Fibroblast of skin of right biceps (primary cell): ENCODE measurements around the gene CAMK2D.

Source experiments
- DNase-seq: peaks from one replicate; pipeline ENCODE4 v3.0.0-alpha.2; 2013

CAMK2D gene

DNA sequence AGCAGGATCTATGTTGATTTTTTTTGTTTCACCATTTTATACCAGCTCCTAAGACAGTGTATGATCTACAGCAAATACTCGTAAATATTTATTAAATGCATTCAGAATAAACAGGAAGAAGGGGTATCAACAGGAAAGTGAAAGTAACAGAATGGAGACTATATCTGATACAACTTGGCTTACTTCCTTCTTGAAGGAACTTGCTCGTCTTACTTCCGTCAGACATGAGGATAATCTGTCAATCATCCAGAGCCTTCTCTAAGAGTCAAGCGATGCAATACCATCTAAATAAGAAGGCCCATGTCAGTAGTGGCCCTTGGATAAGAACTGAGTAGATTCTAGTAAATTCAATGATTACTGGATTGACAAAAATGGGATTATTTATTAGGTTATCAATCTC is 84.2 kb downstream of the CAMK2D start:
- no peak for DNase-seq

DNA sequence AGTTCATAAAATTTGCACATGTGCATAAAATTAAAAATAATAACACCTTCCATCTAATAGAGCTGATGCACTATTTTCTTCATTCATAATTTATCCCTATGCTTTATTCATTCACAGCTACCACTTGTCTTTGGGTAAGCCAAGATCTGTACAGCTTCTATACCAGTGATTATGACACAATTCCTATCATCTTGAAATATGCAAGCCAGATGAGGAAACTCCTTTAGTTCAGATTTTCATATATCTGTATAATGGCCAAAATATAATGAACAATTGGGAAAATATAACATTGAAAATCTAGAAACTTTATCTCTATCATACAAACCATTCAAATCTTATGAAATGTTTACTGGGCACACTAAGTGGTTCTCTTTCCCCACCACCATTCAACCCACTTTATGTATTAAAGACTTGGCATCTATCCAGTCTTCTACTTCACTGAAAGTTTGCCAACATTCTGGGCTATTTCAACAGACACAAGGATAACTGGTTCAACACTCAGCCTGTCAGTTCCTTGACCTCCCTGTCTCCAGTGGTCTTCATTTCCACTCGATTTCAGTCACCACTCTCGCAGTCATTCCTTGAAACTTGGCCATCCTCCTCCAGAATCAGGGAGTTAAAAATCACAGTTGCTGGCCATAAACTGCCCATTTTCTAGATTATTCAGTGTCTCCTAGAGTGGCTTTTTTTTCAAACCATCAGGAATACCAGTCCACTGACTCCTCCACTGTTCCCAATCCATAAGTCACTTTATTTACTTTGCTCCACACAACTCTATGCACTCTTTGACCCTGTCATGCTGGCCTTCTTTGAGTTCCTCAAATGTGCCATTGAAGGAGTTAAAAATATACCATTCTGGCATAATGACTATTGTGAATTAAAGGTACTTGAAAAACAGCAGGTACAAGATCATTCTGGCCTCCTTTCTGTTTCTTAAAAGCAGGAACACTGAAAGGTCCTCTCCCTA is 85.5 kb downstream of the CAMK2D start:
- no peak for DNase-seq

GRCh38 chr4:113674733-113675132 is 86.8 kb downstream of the CAMK2D start:
- DNase-seq = no peak

- no peak for DNase-seq
Measured at GRCh38 chr4:113674251-113674650, 87.3 kb downstream of the CAMK2D start.

- peak; percentile 36 for DNase-seq
Measured at GRCh38 chr4:113673450-113673849, 88.1 kb downstream of the CAMK2D start.

DNA sequence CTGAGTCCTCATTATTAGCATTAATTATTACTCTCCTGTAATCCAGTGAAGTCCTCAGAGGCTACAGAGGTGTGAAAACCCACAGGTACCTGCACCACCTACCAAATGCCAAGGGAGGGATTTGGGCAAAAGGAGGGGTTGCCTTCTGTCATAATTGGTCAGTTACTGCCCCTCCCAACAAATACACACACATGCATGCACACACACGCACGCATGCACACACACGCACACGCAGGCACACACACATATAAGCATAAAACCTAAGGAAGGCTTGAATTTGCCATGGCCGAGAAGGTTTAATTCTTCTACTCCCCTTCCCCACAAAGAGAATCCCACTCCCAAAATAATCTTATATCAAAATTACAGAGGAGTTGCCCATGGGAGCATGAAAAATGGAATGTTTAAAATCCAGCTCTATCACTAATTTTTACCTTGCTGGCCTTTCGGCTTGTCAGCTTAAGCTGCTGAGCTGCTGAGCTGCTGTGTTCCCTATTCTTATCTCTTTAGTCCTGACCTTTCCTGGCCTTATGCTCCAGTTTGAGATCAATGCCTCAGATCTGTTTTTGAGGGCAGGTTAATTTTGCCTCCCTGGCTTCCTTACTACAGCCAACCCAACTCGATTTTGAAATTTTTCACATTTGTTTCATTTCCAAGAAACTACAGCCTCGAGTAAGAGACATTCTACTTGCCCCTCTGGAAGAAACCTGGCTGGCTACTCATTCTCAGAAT is 95.0 kb downstream of the CAMK2D start:
- DNase-seq = no peak

GRCh38 chr4:113665036-113665435 is 96.5 kb downstream of the CAMK2D start:
- no peak for DNase-seq

- no peak for DNase-seq
Measured at GRCh38 chr4:113662581-113662980, 99.0 kb downstream of the CAMK2D start.

GRCh38 chr4:113659127-113659526 is 102.4 kb downstream of the CAMK2D start:
- DNase-seq = no peak

DNA sequence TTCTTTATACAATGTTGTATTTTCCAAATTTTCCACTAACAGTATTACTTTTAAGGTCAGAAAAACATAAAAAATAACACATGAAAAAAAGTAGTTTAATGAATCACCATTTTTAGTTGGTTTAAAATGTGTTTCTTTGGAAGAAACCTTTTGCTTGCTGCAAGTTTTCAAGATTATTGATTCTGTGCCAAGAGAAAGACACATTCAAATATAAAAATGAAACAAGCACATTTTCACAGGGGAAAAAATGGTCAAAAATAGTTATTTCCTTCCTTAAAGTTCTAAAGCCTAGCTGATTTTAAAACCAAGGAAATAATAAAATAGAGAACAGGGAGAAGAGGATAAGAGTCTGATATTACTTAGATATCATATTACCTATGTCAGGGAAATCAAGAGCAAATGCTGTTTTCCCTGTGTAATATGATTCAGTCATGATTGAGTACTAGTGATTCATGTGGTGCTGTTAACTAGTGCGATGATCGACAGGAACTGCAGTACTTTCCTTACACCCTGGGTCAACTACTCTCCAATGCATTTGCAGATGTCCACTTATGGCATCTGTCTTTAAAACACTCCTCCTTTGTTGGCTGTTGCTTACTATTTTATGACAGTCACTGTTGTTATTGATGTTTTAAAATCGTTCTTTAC is 103.8 kb downstream of the CAMK2D start:
- peak; percentile 60 for DNase-seq

GRCh38 chr4:113653871-113654270 is 107.7 kb downstream of the CAMK2D start:
- DNase-seq = no peak

GRCh38 chr4:113646442-113646822 is 115.1 kb downstream of the CAMK2D start:
- peak; percentile 38 for DNase-seq

DNA sequence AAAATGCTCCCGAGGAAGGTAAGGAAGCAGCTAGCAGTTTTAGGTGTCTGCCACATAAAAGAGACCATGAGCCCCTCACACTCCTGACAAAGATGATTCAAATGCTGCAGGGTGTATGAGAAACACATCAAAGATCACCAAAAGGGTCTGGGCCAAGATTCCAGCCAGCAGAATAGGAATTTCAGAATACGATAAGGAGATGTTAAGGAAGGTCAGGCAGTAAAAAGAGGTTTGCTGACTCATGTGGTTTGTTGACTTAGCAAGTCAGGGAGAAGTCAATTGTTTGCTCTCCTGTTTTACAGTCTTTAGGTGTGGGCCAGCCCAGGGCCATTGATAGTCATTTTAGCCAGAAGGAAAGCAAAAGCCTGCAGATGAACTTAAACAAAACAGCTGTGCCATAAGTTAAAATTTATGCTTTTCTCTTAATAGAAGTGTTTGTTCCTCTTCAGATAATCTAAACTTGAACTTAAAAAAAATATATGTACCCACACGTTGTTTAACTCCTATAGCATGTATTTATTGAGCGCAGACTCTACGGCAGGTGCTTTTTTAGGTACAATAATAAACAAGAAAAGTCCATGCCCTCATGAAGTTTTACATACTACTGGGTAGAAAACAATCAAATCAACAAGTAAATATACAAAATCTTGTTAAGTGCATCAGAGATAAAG is 115.6 kb downstream of the CAMK2D start:
- DNase-seq = peak; percentile 73

GRCh38 chr4:113645288-113645687 is 116.2 kb downstream of the CAMK2D start:
- DNase-seq = no peak

GRCh38 chr4:113644398-113644797 is 117.1 kb downstream of the CAMK2D start:
- no peak for DNase-seq

- no peak for DNase-seq
Measured at GRCh38 chr4:113643505-113643904, 118.0 kb downstream of the CAMK2D start.

DNA sequence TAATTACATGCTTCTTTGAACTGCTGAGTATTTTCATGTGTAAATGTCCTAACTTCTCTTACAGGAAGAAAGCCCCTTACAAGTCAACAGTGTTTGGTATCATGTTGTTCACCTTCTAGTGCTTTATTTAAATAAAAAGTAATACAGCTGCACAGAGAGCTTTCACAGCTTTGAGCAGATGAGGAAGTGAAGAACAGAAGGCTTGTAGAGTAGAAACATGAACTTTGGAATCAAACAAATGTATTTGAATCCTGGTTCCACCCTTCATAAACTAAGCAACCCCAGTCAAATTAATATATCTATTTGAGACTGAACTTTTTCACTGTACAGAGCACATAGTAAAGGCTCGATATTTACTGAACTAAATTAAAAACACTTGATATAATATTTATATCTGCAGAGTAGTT is 120.5 kb downstream of the CAMK2D start:
- DNase-seq = no peak

DNA sequence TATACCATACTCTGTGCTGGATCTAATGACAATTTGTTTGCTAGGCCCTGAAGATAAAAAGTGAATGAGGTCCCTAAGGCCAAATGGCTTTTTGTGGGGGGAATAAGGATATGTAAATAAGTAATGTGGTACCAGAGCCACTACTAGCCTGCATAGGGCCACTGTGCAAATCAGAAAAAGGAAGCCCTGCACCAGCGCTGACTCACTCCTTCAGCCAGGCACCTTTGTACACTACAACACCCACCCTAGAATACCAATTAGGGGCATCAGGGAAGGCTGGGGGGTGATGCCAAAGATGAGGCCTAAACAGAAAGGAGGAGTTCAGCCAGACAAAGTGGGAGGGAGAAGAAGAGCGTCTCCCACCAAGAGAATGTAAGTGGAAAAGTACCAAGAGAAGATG is 122.2 kb downstream of the CAMK2D start:
- DNase-seq = no peak

DNA sequence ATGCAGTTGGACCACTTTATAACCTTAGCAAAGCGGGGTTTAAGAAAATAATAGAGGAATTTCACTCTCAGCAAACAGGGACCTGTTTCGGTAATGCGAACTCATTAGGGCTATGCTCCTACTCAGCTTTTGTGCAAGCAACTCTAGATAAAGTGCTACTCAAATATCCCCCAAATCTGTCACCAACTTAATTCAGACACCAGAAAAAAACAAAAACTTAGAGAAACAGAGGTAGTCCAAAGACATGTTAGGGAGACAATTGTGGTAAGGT is 123.0 kb downstream of the CAMK2D start:
- no peak for DNase-seq

GRCh38 chr4:113637823-113638561 is 123.5 kb downstream of the CAMK2D start:
- no peak for DNase-seq

DNA sequence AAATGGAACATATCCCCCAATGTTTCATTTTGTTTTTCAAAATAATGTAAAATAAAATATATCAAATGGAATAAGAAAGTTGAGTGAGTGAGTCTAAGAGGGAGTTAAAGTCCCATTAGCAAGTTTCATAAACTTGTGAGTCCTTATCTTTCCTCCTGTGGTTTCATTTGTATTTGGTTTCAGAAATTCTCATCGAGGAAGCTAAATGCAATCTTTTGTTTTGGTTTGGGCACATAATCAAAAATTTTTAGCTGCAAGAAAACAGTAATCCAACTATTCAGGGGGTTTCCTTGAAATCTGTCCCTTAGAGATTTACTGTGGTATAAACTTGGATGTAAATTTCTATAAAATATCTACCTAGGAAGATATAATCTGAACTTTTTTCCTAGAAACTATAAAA is 124.2 kb downstream of the CAMK2D start:
- peak; percentile 60 for DNase-seq

- DNase-seq = peak; percentile 75
Measured at GRCh38 chr4:113636877-113637276, 124.7 kb downstream of the CAMK2D start.

- no peak for DNase-seq
Measured at GRCh38 chr4:113636438-113636818, 125.1 kb downstream of the CAMK2D start.
